NCI-H1436 (cell line): Measurements from ENCODE around the gene DPYD.
"Not testable (repeated sequence)": the region's sequence is repeated elsewhere in the genome, so short reads cannot be mapped to it uniquely, and the experiment has no call there.

Experiments
- DNase-seq: peaks from one replicate; lab custom pipeline; 2025; lab: John Stamatoyannopoulos, UW

Gene DPYD

GRCh38 chr1:97277891-97278654 lies 642.8 kb downstream of the DPYD start:
- no peak for DNase-seq

- no peak for DNase-seq
Measured at GRCh38 chr1:97271916-97272788, 648.7 kb downstream of the DPYD start.

- DNase-seq = no peak
Measured at GRCh38 chr1:97270508-97271307, 650.1 kb downstream of the DPYD start.

DNA sequence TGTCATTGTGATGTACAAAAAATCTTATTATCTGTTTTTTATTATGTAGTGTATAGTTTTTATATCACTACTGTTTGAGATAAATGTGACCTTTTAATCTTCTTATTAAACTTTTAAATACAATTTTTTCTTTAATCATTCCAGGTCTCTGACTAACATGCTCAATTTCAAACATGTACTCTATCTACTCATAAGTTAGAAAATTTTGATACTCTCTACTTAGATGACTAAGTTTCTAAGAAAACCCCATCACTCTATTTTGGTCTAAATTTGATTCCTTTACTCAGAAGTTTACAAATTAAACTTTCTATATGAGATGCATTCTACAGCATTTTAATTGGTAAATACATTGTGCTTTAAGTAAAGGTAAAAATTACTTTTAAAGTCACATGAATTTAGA lies 655.2 kb downstream of the DPYD start:
- no peak for DNase-seq

GRCh38 chr1:97262842-97263241 lies 658.0 kb downstream of the DPYD start:
- DNase-seq = no peak

DNA sequence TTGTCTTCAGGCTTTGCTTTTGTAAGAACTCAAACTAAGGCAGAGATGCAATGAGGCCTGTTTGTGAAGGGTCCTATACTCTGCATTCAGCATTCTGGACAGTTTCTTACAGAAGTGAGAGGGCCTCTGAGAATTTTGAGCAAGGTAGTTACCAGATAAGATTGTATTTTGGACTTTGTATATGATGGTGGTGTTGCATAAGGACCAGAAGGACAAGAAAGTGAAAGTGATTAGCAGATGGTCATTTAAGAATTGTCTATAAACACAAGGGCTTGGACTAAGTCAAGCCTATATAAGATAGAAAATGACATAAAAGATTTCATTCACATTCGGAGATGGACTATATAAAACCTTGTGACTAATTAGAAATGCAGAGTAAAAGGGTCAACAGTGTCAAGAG lies 662.2 kb downstream of the DPYD start:
- no peak for DNase-seq

DNA sequence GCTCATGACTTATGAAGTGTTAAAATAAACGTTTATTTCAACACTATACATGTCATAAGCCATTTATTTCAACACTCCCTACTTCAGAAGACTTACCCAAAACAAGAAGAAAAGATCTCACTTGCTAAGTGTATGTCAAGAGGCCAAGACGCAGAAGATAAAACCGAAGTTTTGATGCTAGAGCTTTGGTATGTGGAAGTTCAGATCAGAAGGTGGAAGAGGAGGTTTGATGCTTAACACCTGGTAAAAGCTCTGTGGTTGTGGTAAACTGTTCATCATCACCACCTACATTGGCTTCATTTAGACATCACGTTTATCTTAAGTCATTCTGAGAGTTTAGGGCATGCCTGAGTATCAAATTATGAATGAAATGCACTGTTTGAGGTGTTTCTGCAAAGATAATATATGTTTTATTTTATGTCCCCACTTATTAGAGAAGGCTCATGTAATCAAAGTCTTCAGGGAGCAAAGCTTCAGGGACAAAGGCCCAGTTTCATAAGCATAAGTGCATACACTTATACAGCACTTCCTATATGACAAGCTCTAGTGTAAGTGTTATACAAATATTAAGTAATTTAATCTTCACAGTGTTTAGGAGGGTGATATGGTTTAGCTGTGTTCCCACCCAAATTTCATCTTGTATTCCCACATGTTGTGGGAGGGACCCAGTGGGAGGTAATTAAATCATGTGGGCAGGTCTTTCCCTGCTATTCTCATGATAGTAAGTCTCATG lies 665.9 kb downstream of the DPYD start:
- DNase-seq = no peak

DNA sequence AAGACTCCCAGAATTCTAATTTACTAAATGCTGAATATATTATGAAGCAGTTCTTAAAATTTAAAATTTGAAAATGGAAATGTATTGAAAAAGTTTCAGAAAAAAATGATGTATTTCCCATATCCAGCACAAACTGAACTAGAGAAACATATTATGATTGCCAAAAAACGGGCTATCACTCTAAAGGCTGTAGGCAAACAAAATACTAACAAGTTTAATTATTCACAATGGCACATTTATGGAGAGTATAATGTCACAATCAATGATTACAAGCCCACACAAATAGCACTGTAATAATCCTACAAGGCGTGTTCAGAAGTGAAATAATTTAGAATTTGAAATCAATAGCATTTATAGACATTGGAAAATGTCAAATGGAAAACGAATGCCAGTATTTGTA lies 667.9 kb downstream of the DPYD start:
- no peak for DNase-seq

DNA sequence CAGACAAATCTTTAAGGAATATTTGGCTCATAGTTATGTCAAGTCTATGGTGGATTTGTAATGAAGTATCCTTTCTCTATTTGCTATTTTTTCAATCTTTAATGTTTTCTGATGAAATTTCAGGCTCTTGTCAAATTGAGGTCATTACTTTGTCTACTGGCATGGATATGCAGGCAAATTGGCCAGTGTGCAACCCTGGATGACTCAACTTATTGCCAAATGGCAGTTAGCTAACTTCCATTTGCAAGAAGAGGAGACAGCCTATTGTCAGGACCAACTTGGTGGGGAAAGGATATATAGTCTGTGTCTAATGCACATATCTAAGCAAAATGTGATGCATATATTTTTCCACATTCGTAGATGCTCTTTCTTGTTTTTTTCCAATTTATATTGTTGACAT lies 668.8 kb downstream of the DPYD start:
- DNase-seq = no peak

DNA sequence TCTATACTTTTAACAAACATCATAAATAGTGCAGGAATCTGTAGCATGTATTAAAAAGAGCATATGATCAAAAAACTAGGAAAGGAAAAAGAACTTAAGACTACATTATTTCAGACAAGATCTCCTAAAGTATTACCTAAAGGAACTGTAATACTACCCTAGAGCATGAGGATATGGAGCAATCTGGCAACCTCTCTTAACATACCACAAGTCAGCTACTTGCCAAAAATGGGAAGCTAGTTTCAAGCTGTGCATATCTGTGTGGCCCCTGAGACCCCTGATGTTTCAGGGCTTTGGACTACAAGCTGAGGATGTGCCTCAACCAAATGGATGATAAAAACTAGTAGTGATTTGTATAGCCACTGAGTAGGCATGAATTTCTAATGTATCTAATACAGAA lies 673.6 kb downstream of the DPYD start:
- no peak for DNase-seq

- no peak for DNase-seq
Measured at GRCh38 chr1:97245682-97246081, 675.2 kb downstream of the DPYD start.

DNA sequence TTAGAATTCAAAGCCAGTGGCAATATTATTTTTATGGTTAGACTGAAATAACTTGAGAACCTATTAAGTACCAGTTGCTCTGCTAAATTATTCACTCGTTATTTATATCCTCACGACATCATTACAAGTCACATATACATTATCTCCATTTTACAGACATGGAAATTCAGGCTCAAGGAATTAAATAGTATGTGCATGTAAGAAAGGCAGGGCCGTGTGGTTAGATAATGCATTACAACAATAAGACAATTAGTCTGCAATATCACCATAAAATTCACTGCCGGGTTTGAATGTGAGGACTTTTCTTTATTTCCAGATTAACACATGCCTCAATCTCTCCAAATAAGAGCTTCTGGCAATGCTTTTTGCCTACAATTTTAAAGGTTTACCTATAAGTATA lies 675.8 kb downstream of the DPYD start:
- no peak for DNase-seq

DNA sequence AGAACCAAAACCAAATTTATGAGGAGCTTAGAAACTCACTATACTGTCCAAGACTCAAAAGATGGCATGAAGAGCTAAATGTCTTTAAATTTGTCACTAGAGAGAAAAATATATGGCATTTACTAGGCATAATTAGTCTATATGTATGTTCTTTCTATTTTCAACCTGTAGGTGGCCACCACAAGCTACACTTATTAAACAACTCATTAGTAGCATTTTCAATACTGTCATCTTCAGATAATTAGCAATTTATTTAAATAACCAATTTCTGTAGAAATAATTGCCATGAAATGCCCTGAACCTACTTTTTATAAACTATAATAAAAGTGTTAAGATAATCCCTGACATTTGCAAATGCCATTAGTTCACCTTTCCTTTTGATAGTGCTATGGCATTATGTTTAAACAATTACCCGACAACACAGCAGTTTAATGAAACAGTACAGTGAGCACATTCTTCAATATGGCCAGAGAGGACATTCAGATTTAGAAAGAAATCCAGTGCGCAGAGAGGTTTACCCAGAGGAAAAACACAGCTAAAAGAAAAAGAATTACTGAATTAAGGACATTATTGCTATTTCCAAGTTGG lies 676.8 kb downstream of the DPYD start:
- DNase-seq = peak; percentile 4

DNA sequence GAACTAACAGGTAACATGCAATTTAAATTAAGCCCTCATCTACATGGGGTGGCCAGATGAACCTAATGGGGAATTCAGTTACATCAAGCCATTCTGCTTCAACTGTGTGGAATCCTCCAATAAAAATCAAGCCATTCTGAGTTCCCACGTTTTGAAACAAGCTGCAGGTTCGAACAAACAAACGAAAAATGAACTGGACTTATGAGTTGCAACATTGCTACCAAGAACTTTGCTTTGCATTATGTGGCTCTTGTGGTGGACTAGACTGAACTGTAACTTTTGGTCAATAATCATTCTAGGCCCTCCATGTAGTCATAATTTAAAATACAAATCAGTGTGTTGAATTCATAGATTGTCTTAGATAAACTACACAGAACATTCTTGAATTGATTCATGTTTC lies 682.0 kb downstream of the DPYD start:
- no peak for DNase-seq

DNA sequence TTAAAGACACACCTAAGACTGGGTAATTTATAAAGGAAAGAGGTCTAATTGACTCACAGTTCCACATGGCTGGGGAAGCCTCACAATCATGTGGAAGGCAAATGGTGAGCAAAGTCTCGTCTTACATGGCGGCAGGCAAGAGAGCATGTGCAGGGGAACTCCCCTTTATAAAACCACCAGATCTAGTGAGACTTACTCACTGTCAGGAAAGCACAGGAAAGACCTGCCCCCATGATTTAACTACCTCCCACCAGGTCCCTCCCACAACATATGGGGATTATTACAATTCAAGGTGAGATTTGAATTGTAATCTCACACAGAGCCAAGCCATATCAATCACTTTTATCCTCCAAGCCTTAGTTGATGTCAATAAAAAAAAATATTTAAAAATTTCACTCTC lies 689.5 kb downstream of the DPYD start:
- DNase-seq = not testable (repeated sequence)

DNA sequence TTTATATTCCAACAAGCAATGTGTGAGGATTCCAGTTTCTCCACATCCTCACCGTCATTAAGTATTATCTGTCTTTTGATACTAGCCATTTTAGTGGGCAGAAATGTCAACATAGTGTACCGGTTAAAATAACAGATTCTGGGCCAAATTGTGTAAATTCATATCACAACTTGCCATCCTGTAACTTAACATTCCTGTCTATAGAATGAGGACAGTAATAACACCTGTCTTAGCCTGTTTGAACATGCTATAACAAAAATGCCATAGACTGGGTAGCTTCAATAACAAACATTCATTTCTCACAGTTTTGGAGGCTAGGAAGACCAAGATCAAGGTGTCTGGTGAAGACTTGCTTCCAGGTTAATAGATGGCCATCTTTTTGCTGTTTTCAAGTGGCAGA lies 708.2 kb downstream of the DPYD start:
- no peak for DNase-seq

GRCh38 chr1:97210307-97210706 lies 710.5 kb downstream of the DPYD start:
- no peak for DNase-seq

DNA sequence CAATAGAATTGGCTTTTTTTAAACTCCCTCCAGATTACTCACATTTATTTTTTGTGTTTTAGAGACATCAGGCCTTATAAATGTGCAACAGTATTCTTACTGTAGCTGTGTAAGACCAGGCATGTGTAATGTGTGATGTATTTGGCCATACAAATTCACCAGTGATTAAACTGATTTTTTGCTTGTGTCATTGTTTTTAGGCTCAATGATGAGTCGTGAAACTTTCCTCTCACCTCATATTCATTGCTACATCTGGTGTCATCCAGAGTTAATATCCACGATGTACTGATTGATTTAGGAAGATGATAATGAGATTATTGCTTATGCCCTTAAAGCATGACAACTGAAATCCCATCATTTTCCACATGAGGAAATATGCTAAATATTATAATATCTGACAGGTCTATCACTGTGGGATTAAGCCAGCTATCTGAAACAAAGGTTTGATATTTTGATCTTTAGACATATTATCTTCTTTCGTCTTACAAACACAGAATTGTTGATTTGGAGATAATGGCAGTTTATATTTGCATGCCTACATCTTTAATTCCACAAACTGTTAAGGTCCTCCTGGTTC lies 711.4 kb downstream of the DPYD start:
- no peak for DNase-seq

- no peak for DNase-seq
Measured at GRCh38 chr1:97207868-97208267, 713.0 kb downstream of the DPYD start.

- DNase-seq = no peak
Measured at GRCh38 chr1:97204468-97204867, 716.4 kb downstream of the DPYD start.
